ENCODE measurements around the gene INO80. TPM values are rescaled to one million over a fixed set of nuclear protein-coding genes. Genes with fewer than 3 reads are reported as not detected.

Gene INO80, protein sequence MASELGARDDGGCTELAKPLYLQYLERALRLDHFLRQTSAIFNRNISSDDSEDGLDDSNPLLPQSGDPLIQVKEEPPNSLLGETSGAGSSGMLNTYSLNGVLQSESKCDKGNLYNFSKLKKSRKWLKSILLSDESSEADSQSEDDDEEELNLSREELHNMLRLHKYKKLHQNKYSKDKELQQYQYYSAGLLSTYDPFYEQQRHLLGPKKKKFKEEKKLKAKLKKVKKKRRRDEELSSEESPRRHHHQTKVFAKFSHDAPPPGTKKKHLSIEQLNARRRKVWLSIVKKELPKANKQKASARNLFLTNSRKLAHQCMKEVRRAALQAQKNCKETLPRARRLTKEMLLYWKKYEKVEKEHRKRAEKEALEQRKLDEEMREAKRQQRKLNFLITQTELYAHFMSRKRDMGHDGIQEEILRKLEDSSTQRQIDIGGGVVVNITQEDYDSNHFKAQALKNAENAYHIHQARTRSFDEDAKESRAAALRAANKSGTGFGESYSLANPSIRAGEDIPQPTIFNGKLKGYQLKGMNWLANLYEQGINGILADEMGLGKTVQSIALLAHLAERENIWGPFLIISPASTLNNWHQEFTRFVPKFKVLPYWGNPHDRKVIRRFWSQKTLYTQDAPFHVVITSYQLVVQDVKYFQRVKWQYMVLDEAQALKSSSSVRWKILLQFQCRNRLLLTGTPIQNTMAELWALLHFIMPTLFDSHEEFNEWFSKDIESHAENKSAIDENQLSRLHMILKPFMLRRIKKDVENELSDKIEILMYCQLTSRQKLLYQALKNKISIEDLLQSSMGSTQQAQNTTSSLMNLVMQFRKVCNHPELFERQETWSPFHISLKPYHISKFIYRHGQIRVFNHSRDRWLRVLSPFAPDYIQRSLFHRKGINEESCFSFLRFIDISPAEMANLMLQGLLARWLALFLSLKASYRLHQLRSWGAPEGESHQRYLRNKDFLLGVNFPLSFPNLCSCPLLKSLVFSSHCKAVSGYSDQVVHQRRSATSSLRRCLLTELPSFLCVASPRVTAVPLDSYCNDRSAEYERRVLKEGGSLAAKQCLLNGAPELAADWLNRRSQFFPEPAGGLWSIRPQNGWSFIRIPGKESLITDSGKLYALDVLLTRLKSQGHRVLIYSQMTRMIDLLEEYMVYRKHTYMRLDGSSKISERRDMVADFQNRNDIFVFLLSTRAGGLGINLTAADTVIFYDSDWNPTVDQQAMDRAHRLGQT (N-terminal part only)
- 31.1 and 37.2 TPM in 2 replicates for total RNA-seq

DNA sequence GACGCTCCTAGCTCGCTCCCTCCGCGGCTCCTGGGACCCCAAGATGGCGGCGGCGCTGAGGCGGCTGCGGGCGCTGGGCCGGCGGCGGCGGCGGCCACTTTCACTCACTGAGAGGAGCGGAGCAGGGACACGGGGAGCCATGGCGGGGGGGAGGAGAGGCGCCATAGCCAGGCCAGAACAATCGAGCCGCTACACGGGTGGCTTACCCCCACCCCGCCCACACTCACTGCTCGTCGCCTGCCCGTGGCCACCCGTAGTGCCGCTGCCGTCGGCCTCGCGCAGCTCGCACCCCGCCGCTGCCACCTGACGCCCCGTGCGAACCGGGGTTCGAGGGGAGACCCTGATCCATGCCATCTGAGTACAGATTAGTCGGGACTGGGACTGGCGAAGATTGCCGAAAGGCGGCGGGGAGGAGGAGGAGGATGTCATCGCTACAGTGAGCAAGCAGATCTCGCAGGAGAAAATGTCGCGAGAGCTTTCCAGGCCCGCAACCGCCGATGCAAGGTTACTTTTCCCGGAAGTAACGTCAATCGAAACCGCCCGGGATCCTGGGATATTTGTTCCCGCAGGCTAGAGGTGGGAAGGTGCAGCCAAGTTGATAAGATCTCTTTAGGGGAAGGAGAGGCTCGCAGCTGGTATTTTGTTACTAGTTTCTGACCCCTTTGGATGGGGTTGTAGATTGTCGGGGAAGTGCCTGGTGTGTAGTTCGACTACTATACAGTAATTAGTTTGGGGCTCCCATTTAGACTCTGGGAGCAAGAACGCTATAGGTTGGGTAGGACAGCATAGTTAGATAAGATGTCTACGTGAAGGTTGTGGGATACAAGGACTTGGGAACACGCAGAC, at the start of gene INO80:
INO80 (minus strand) TSS at position 165 of the 846 bp plus-strand sequence. CDS start 19,970 bp downstream, outside the sequence.

DNA sequence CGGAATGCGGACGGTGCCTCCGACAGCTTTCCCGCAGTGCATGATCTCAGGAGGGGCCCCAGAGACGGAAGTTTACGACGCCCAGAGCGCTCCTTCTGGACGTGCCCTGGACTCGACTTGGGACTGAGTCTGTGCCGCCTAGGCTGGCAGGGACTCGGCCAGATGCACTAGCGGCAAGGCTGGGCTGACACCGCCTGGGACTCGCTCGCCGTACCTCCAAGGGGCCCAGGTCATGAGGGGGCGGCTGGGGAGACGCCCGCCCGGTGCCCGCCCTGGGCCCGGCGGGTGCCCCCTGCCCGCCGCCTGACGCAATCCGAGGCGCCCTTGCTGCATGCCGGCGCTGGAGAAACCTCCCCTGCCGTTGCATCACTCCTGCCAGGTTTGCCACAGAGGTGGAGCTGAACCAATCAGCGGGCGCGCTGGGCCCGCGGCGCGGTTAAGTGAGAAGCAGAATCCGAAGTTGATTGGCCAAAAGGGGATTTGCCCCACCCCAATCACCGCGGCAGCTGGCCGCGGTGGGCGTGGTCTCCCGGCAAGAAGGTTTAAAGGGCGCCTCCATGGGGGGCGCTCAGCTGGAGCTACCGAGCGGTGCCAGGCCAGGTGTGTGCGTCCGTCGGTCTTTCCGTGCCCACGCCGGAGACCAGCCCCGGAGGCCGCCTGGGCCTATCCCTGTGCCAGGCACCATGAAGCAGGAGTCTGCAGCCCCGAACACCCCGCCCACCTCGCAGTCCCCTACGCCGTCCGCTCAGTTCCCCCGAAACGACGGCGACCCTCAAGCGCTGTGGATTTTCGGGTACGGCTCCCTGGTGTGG, 163.0 kb downstream of the INO80 start, which contains the start of gene CHAC1:
CHAC1 (plus strand) TSS at position 571 of the 812 bp plus-strand sequence; CDS start at position 684, 113 bp downstream.

Other genes starting within 250 kb of the INO80 start
- 6.2 and 37.3 TPM in 2 replicates for gene RHOV, start 242.0 kb downstream of the INO80 start, total RNA-seq
- gene VPS18, start 221.8 kb downstream of the INO80 start, total RNA-seq = 23.2 and 47.6 TPM in 2 replicates
- under 0.01 and 0.07 TPM in 2 replicates for gene DLL4, start 186.9 kb downstream of the INO80 start, total RNA-seq
- 63.7 and 81.0 TPM in 2 replicates for gene CHAC1, start 162.8 kb downstream of the INO80 start, total RNA-seq
- 0.21 and 1.4 TPM in 2 replicates for gene EXD1, start 114.5 kb upstream of the INO80 start, total RNA-seq
- 90.2 and 90.8 TPM in 2 replicates for gene CHP1, start 115.0 kb upstream of the INO80 start, total RNA-seq
- gene OIP5, start 216.3 kb upstream of the INO80 start, total RNA-seq = 0.28 and 0.34 TPM in 2 replicates
- gene NUSAP1, start 216.6 kb upstream of the INO80 start, total RNA-seq = 3.5 and 5.5 TPM in 2 replicates